GM21423 (cell line): ENCODE results near the gene E4F1.
"Not testable (repeated sequence)": the region's sequence is repeated elsewhere in the genome, so short reads cannot be mapped to it uniquely, and the experiment has no call there.

Experiments used
- ATAC-seq: cut with Tn5 transposase; IDR thresholded peaks from one replicate; pipeline ENCODE4 v1.9.1; 2021; ENCODE audit warnings: mild to moderate bottlenecking, moderate library complexity; ENCODE audit not compliant: unreplicated experiment

E4F1 gene

DNA sequence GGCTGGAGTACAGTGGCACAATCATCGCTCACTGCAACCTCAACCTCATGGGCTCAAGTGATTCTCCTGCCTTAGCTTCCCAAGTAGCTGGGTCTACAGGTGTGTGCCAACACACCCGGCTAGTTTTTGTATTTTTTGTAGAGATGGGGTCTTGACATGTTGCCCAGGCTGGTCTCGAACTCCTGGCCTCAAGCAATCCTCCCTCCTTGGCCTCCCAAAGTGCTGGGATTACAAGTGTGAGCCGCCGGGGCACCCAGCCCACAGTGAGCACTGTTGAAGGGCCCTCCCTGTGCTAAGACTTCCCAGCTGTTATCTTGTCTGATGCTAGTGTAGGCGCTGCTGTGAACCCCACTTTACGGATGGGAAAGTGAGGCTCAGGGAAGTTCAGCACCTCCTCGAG is 35.0 kb upstream of the E4F1 start:
- ATAC-seq: no peak

- ATAC-seq: no peak
Measured at GRCh38 chr16:2189252-2189893, 34.0 kb upstream of the E4F1 start.

DNA sequence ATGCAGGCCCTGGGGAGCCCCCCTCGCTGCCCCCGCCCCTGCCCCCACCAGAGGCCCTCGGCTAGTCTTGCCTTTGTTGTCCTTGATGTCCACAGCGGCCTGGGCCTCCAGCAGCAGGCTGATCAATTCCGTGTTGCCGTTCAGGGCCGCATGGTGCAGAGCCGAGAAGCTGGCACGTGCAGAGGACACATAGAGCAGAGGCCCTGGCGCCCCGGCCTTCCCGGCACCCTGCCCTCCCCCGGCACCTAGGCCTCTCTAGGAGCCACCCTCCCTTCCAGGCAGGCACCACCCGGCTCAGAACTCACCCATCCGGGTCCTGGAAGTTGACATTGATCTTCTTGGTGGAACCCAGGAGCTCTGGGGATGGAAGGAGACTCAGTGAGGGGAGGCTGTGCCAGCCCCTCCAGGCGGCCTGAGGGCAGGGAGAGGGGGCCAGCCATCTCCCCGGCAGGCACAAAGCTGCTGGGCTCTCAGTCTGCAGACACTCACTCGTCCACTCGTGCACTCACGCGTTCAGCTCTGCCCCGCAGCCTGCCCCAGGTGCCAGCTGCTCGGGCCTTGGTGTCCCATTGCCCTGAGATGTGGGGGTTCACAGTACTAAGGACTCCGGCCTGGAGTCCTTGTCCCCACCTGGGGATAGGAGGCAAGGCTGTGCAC is 33.3 kb upstream of the E4F1 start:
- ATAC-seq: no peak

DNA sequence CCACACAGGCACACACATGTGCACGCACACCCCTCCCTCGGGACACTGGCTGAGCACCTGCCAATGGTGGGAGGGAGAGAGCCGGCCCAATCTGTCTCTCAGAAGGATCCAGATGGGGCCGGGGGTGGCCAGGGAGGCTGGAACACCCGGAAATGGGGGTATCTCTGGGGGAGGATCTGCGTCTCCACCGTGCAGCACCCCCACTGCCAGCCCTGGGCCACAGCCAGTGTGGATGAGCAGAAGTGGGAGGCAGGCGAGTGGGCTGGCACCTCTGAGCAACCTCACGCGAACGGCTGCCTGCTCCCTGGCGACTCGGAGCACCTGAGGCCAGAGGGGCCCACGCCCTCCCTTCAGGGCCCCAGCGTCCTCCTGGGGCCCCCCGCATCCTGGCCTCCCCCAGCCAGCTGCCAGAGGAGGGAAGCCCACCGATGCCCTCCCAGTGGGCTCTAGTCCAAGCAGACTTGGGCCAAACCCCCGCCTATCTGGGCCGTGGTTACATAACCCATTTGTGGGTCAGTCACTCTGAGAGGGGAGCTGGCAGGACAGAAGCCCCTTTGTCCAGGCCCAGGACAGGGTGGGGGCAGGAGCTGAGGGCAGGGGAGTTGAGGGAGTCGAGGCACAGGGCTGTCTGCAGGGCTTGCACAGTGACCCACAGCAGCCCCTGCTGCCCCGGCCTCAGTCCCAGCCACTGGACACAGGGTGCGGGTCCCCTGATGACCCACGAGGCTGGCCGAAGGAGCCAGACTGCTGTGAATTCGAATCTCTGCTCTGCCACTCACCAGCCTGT is 32.5 kb upstream of the E4F1 start:
- ATAC-seq: no peak

DNA sequence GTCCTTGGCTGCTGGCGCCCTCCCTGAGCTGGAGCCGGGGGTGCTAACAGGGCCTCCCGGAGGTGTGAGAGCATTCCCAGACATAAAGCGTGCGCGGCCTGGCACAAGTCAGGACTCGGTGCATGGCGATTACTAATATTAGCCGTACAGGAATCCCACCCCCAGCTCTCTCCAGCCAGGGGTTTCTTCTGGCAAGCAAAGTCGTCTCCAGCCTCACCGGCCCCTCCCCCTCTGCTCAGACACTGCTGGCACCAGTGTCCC is 32.0 kb upstream of the E4F1 start:
- no peak for ATAC-seq

- ATAC-seq: no peak
Measured at GRCh38 chr16:2194166-2194834, 29.1 kb upstream of the E4F1 start.

DNA sequence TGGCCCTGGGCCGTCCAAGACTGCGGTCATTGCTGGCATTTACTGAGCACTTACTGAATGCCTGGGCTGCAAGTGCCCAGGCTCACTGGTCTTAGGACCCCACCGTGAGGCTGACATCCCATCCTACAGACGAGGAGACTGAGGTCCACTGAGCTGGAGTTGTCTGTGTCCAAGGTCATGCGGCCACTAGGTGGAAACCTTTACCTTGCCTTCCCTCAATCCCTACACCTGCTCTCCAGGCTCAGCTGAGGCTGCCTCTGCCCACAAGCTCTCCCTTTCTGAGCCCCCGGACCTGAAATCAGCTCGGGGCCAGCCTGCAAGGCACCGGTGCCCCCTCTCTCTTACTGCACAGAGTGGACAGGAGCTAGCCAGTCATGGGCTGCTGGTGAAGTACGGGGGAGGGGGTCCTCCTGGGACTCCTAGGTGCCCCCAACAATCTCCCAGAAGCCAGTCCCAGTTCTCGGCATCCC is 28.5 kb upstream of the E4F1 start:
- no peak for ATAC-seq

GRCh38 chr16:2195322-2196161 is 27.8 kb upstream of the E4F1 start:
- ATAC-seq: no peak

GRCh38 chr16:2196162-2196980 is 27.0 kb upstream of the E4F1 start, which contains the start of gene CASKIN1:
CASKIN1 (minus strand) TSS chr16:2196605; CDS start chr16:2196432, 173 bp downstream.
- ATAC-seq: no peak

GRCh38 chr16:2196981-2197511 is 26.3 kb upstream of the E4F1 start:
- ATAC-seq: no peak

- no peak for ATAC-seq
Measured at GRCh38 chr16:2197765-2198164, 25.6 kb upstream of the E4F1 start.

GRCh38 chr16:2198283-2198682 is 25.1 kb upstream of the E4F1 start:
- ATAC-seq: no peak

DNA sequence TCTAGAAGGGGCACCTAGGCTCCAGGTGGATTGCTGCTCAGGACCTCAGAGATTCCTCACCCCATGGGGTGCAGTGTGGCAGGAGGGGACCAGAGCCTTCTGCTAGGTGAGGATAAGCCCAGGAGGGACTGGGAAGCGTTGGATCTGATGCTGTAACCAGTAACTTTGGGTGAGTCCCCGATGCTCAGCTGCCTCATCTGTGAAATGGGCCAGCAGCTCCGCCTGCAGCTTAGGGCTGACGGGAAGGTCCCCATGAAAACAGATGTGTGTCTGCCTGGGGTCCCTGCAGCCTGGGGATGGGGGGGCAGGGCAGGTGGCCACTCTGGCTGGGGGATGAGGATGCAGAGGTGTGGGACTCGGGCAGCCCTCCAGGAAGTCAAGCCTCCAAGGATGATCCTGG is 24.3 kb upstream of the E4F1 start:
- ATAC-seq: no peak

- ATAC-seq: no peak
Measured at GRCh38 chr16:2199621-2200139, 23.7 kb upstream of the E4F1 start.

GRCh38 chr16:2200313-2200712 is 23.1 kb upstream of the E4F1 start:
- ATAC-seq: no peak

- ATAC-seq: not testable (repeated sequence)
Measured at GRCh38 chr16:2203119-2203688, 20.2 kb upstream of the E4F1 start.

DNA sequence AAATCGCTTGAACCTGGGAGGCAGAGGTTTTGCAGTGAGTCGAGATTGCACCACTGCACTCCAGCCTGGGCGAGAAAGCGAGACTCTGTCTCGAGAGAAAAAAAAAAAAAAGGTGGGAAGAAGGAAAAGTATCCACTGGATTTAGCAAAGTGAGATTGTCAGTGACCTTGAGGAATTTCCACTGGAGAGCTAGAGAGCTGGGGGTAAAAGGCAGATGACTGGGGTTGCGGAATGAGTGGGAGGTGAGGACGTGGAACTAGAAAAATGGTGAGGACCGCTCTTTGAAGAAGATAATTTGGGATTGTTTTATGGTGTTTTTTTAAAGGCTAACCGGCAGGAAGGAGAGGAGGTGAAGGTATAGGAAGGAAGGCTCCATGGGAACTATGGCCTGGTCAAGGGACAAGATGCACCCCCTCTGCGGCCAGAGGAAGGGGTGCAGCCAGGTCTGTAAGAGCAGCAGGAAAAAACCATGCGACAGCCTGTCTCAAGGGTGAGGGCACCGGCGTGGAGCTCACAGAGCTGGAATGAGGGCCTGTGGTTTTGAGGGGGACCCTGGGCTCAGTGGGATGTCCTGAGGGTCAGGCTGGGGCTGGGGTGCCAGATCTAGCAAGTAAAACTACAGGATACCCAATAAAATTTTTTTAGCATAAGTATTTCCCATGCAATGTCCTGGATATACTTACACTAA is 18.8 kb upstream of the E4F1 start:
- ATAC-seq: no peak
